ENCODE measurements around the gene TNFRSF1B.

Gene TNFRSF1B

GRCh38 chr1:12172042-12172851 lies 5.5 kb downstream of the TNFRSF1B start:
- no peak for DNase-seq (ENCODE audit: low read depth)
- no peak overlapping the region for H3K4me3 ChIP-seq (replicated peaks; ENCODE audit: low read depth, low read length)
- TF ChIP-seq CTCF (IDR thresholded peaks at IDR 0.05; ENCODE audit: low read length, missing control alignments): no peak

DNA sequence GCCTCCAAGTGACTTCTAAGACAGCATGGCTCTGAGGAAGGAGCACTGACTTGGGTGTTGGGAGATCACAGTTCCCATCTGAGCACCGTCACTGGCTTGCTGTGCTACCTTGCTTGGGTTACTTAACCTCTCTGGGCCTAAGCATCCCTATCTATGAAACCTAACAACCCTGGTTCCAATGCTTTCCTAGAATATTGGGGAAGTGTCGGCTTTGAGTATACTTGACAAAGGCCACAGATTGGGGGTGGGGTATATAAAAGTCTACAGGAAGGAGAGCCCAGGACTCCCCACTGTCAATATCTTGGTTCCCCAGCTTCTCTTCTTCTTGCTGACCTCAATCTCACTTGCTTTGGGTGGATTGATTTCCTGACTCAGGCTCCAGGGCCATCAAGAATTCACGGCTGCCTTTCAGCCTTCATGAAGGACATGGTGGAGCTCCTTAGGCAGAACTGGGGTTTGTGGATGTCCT lies 6.3 kb downstream of the TNFRSF1B start:
- no peak for DNase-seq (ENCODE audit: low read depth)
- no peak overlapping the region for H3K4me3 ChIP-seq (replicated peaks; ENCODE audit: low read depth, low read length)
- no peak for TF ChIP-seq CTCF (IDR thresholded peaks at IDR 0.05; ENCODE audit: low read length, missing control alignments)

DNA sequence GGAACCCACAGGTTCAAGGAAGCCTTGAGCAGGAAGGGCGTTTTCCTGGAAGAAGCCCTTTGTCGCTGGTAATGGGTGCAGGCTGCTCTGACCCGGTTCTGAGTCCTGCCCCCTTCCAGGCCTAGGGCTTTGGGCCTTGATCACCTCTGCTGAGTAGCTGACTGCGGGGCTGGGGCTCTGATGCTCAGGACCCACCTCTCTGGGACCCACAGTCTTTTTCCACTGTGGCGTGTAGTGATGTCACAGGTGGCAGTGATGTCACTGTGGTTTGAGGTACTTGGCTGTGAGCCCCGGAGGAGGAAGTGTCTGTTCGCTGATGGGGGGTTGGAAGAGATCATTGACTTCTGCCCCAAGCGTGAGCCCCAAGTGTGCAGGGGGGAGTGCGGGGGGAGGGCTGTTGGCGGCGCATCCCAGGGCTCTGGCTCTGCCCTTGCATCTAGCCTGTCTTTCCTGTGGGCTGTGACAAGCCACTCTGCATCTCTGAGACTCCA lies 6.9 kb downstream of the TNFRSF1B start:
- no peak for DNase-seq (ENCODE audit: low read depth)
- TF ChIP-seq CTCF (IDR thresholded peaks at IDR 0.05; ENCODE audit: low read length, missing control alignments): no peak
- no peak overlapping the region for H3K4me3 ChIP-seq (replicated peaks; ENCODE audit: low read depth, low read length)

DNA sequence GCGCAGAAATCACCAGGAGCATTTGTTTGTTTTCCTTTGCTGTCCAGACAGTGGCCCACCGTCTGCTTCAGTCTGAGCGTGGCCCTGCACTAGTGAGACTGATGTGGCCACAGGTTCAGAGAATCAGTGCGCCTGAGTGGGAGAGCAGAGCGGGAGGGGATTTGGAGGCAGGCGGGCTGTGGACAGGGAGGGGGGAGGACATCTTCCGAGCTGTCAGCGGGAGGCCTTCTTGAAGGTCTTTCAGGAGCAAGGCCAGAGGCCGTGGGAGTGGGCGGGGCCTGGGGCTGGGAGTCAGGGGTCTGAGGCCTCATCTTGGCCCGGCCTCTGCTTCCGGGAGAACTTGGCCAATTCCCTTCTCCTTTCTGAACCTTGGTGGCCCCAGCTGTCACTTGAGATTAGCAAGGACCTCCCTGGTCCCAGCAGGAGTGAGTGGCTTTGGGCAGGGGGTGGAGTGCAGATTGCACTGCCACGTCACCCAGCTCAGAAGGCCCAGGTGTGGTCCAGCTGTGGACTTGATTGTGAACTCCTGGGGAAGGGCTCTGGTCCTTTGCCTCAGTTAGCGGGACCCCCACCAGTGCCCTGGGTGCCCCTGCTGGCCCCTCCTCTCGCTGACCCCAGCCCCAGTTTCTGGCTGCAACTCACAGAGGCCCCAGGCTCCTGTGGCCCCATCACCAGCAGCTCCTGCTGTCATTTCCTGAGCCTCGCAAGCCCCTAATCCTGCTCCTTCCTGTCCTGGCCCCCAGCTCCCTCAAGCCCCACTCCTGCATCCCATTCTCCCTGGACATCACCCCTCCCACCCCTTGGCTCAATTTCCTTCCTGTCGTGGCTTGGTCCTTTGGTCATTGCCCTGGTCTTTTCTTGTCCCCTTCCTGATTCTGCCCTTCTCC lies 8.4 kb downstream of the TNFRSF1B start:
- DNase-seq (ENCODE audit: low read depth): peak; percentile 38
- no peak for TF ChIP-seq CTCF (IDR thresholded peaks at IDR 0.05; ENCODE audit: low read length, missing control alignments)
- H3K4me3 ChIP-seq (replicated peaks; ENCODE audit: low read depth, low read length): no peak overlapping the region

- no peak for DNase-seq (ENCODE audit: low read depth)
- no peak overlapping the region for H3K4me3 ChIP-seq (replicated peaks; ENCODE audit: low read depth, low read length)
- TF ChIP-seq CTCF (IDR thresholded peaks at IDR 0.05; ENCODE audit: low read length, missing control alignments): no peak
Measured at GRCh38 chr1:12176298-12177118, 9.7 kb downstream of the TNFRSF1B start.
